GM19463 (cell line): ENCODE measurements around the gene ARHGAP32.

ENCODE experiments used
- ATAC-seq: cut with Tn5 transposase; IDR thresholded peaks from one replicate; pipeline ENCODE4 v1.9.1; 2021; ENCODE audit warnings: mild to moderate bottlenecking, moderate library complexity; ENCODE audit not compliant: unreplicated experiment

The ARHGAP32 gene

DNA sequence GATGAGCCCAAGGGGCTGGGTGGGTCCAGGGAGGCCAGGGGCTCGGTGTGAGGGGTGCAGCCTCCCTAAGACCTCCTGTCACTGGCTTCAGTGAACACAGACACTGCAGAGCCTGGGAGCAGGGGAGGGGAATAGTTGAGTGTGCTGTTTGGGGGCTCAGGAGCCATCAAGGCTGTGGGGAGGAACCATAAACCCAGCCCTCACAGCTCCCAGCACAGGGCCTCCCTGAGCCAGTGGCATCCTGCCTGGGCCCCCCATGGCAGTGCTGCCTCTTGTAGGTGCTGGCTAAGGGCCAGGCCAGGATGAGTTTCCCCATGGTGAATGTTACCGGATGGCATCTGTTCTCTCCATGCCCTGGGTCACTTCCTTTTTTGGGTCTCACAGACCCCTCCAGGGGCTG is 275.4 kb downstream of the ARHGAP32 start:
- no peak for ATAC-seq

GRCh38 chr11:128916037-128916572 is 276.0 kb downstream of the ARHGAP32 start:
- ATAC-seq = no peak

- no peak for ATAC-seq
Observed at GRCh38 chr11:128915149-128915521, 277.0 kb downstream of the ARHGAP32 start.
